HG03575 (cell line): ENCODE measurements around the gene RGS1.

Experiments
- ATAC-seq: cut with Tn5 transposase; IDR thresholded peaks from one replicate; pipeline ENCODE4 v1.9.1; 2021; ENCODE audit not compliant: unreplicated experiment, insufficient number of reproducible peaks, low FRiP score; ENCODE audit errors: extremely low read depth

RGS1 gene, protein sequence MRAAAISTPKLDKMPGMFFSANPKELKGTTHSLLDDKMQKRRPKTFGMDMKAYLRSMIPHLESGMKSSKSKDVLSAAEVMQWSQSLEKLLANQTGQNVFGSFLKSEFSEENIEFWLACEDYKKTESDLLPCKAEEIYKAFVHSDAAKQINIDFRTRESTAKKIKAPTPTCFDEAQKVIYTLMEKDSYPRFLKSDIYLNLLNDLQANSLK

DNA sequence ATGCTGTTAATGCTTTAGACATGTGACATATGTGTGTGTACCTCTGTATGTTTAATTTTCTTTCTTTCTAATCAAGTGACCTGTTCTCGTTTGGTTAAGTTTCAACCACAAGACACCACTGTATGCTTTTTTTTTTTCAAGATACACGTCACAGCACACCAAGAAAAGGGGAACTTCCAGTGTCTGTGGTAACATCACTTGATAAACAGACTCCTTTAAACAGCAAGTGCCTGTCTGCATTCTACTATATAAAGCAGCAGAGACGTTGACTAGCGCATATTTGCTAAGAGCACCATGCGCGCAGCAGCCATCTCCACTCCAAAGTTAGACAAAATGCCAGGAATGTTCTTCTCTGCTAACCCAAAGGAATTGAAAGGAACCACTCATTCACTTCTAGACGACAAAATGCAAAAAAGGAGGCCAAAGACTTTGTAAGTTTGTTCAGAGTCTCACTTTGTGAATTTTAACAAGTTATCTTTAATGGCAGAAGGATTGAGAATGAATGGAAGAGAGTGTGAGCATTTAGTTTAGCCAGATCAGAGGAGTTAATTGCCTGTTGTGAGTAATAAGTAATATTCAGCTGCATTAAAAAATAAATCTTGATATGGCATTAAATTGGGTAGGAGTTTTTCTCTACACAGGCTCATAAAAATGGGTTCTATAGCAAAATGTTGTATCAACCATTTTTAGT lies at the start of gene RGS1:
Gene RGS1, plus strand, starts transcription at position 275 of the 691 bp plus-strand sequence. Its CDS starts 20 bp downstream, at position 295.
- ATAC-seq: peak; percentile 77

DNA sequence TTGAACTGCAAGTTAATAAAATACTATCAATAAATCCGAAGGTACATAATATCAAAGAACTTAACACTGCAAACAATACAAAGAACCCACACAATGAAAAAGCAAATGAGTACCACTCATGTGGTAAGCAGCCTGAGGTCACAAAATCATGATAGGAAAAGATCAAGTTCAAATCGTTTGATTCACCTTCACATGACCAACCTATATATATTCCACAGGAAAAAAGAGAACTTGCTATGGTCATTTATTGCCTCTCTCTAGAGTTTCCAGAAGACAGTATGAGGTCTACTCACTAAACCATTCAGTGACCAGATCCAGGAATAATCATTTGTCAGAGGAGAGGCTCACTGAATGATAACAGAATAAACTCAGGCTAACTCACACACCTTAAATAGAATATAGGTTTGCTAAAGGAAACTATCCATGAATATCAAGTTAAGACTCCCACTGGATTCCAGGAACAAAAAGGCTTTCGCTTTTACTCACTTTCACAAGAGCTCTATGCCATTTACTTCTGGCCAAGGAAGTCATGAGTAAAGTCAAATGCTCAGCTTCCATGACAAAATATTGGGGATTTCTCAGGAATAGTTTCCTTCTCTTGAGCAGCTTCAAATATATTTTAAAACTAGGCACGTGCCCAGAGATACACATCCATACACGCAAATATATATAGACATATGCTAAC lies 48.3 kb upstream of the RGS1 start:
- ATAC-seq: no peak

DNA sequence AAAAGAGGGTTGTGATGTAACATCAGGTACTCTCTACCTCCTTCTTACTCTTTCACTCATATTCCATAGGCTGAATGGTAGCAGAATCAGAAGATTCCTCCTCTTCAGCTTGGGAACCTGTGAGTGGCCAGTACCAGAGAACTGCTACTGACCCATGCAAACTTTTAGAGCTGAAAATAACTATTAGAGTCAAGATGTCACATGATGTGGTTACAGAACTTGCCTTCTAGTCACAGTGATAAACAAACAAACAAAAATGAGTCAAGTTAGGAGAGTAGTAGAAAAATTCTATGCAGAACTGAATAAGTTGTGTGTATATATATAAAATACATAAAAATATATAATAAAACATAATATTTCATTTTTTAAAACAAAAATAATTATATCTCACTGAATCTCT lies 47.6 kb upstream of the RGS1 start:
- ATAC-seq: no peak

DNA sequence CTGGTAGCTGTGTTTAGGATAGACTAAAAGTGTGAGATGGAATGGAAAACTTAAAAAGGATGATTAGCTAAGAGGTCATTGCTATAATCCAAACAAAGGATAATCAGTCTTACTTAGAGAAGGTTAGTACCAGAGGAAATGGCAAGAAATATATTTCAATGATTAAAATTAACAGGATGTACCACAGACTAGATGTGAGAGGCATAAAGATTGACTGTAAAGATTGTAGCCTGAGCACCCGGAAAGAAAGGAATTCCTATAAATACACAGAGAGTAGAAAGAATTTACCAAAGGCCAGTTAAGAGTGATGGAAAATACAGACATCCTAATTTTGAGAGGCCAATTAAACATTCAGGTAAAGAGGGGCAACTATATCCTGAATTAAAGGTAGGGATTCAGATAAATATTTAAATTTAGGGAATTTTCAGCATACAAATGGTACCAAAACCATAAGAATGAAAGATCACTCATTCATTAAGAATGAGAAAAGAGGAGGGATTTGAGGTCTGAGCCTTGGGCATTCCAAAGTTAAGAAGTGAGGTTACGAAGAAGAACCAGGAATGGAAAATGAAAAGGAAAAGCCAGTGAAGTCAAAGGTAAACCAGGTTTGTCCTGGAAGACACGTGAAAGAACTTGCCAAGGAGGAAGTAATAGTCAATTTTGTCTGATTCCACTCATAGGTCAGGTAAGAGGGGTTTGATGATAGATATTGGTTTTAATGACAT lies 46.4 kb upstream of the RGS1 start:
- ATAC-seq: no peak

DNA sequence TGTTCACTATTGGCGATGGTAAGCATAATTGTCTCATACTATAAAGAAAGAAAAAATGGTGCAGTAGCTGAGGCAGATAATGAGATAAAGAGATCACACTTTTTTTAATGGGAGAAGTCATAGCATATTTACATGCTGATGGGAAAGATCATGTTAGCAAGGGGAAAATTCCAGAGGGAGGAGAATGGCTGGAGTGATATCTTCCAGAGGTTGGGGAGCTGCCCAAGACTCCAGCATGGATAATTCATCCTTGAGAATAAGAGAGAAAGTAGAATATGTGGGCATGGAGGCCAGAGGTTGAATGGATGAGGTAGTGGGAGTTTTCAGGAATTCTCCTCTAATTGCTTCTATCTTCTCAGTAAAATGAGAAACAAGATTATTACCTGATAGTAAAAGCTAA lies 45.8 kb upstream of the RGS1 start:
- ATAC-seq: no peak

DNA sequence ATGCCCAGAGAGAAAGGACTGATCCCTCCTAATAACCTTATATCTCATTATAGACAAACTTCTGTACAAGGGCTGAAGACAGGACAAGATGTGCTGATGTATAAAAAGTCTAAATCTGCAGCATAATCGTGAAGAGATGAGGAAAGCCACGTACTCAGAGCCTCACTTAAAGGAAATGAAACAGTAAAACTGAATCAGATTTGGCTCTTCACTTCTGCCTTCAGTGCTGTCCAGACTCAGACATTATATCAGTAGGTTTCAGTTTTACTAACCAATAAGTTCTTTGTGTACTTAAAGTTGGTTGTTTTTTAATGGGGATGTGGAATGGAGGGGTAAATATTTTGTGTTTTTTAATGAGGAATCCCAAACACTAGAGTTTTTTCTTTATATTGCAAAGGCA lies 45.3 kb upstream of the RGS1 start:
- peak; percentile 89 for ATAC-seq

DNA sequence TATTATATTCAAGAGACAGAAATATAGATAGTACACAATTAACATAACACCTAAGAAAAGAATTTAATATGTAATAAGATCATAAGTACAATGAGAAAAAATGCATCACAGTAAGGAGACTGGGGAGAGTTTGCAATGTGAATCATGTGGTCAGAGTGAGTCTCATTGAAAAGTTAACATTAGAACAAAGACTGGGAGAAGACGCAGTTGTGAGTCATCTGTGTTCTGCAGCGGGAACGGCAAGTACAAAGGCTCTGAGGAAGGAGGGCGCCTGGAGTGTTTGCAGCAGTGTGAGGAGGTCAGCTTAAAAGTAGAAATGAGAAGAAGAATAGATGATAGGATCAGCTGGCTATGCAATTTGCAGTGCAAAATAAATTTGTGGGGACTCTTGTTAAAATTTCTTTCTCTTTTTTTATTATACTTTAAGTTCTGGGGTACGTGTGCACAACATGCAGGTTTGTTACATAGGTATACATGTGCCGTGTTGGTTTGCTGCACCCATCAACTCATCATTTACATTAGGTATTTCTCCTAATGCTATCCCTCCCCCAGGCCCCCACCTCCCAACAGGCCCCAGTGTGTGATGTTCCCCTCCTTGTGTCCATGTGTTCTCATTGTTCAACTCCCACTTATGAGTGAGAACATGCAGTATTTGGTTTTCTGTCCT lies 44.4 kb upstream of the RGS1 start:
- ATAC-seq: peak; percentile 33

DNA sequence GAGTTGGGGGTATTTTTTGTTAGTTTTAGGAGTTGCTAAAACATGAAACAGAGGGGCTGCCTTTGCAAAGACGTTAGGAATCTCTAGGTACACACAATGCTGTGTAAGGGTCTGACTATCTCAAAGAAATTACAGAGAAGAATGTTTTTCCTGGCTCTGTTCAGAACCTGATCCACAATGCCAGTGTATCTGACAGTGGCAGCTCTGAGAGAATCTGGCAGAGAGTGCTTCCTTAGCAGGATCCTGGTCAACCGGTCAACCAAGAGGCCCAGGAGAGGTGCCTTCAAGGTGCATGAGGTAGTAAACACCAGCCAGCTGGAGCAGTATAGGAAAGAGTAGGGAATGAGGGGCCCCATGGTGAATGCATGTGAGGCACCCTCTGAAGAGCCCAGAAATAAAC lies 40.9 kb upstream of the RGS1 start:
- ATAC-seq: no peak

DNA sequence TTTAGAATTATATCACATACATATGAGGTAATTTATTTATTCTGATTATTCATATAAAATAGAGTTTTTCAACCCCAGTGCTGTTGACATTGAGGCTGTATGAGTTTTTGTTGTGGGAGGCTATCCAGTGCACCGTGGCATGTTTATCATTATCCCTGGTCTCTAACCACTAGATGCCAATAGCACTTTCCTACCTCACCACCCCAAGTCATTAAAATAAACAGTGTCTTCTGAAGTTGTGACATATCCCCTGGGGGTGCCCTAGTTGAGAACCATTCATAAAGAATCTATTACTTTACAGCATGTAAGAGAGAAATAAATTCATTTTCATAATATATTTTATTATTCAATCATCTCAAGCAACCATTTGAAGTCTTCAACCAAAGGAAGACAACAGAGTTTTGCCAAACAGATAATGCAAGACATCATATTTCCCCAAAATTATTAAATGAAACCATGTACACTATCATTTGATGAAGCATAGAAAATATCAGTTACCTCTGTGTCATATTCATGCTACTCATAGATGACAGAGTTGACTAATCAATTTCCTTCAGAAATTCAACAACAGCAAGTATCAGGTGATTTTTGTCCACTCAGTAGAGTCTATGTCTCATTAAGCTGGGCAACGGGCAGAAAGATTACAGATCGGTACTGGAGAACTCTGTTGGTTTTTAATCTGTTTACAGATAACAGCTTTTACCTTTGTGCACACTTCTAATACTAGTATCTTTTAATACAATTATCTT lies 39.5 kb upstream of the RGS1 start:
- ATAC-seq: no peak

DNA sequence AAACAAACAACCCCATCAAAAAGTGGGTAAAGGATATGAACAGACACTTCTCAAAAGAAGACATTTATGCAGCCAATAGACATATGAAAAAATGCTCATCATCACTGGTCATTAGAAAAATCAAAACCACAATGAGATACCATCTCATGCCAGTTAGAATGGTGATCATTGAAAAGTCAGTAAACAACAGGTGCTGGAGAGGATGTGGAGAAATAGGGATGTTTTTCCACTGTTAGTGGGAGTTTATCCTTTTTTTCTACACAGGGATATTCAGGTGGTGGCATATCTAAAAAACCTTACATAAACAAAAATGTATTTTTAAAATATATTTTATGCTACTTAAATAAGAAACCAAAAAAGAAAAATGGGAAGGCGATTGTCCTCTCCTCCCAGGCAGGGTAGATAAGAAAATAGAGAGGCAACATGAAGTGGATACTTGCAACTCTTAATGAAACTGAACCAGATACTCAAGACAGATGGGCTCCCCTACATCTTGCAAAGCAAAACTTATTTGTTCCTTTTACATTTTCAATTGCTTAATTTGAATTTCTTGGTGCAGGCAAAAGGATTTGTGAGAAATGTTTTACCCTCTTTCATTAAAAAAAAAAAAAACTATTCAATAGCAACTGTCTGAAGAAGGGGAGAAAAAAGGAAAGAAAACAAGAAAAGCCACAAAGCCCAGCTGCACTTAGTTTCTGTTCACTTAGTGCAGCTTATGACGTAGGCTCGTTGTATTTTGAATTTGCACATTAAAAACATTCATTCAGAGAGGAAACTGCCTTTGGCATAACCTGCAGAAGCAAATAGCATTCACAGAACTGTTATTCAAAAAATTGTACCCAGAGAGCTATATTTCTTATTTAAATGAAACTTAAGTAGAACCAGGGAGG lies 36.9 kb upstream of the RGS1 start:
- peak; percentile 85 for ATAC-seq

DNA sequence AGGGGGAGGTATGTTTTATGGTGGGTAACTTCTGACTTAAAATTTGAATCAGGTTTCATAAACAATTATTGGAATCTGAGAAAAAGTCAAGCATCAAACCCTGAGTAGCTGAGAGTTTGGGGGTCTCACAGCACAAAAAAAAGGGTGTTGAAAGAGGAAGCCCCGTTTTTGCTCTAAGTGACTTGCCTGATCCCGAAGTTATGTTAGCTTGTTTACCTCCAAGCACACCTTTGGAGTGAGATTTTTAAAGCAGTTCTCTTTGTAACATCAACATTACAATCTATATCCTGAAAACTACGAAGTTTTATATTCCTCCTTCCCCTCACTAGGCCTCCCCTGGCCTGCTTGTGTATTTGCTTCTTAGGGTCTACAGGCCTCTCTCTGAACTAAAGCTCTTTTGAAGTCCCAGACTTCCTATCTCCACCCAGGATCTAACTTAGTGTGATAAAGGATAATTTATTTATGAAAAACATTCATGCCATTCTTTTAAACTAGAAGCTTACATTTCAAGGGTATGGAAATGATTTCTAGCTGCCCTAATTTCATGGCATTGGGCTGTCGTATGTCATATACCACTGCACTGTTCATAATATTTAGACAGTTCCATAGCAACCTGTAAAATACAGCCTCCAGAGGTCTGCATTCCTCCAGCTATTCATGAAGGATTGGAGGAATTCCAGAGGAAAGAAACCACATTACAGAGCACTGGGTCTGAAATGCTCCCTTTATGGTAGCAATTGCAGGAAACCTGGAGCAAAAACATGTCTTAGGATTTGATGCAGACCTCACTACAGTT lies 36.1 kb upstream of the RGS1 start:
- no peak for ATAC-seq

DNA sequence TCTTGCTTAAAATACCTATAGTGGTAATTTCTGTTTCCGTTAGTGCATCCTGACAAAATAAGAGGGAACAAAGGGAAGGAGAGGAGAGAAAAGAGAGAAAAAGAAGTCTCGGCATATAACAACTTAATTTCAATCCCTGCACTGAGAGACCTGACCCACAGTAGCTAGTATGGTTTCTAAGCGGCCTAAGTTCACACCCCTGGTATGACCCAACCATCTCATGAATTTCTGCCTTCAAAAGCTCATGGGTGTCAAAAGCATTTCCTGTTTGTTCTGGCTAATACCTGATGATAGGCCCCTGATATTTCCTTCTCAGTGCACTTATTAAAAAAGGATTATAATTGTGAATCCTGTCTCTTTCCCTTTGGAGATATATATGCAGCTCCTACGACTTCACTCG lies 32.1 kb upstream of the RGS1 start:
- no peak for ATAC-seq

DNA sequence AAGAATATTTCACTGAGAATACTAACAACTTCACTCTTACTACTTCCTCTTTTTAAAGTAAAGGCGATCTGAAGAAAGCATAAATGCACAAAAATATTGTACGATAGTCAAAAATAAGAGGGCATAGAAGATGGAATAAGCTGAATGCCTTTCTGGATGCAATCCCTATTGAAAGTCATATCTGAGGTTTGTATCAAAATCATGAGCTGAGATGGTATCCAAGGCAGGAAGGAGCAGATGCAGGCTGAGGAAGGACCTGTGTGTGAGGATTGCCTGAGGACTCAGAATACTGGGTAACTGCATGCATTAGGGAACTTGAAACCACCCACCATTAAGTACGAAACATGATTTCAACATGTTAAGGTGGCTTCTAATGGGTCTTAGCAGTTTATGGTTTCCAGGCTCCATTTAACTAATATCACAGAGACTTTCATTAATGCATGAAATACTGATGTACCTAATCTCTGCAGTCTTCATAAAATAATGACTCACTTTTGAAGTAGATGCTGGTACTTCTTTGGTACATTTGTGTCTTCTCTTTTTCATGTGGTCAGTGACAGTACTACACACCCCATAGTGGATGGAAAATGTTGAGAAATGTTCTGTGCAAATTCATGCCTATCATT lies 29.6 kb upstream of the RGS1 start:
- ATAC-seq: peak; percentile 27

DNA sequence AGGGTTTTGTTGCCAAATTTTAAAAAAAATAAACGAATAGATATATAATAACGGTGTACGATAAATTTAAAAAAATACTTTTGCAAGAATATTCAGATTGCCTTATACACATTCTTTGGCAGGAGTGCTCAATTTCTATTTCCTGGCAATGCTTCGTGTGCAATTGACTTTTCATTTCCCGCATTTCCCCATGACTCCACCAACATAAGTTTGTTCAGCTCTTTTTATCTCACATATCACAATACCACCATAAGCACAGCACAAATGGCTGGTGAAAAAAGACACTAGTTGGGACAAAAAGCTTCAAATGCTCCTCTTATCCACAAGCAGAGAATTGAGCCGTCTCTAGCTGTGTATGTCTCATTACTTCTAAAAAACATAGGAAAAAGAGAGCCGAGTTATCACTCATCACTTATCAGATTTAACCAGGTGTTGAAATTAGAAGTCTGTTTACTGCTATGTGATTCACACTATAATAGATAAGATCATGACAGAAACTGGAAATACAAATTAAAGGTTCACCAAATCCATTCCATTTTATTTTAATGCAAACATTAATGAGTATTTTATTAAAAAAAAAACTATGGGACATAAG lies 28.9 kb upstream of the RGS1 start:
- no peak for ATAC-seq

DNA sequence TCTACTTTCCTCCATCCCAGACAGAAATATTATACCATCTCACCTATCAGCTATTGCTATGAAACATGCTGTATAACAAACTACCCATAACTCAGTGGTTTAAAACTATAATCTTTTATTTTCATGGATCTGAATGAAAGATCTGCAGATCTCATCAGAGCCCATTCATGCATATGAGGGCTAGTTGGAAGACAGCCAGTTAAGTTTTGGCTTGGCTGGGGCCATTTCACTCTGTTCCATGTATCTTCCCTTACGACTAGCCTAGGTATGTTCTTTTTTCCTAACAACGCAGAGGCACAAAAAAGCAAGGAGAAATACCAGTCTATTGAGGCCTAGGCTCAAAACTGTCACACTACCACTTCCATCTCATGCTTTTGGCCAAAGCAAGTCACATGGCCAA lies 28.1 kb upstream of the RGS1 start:
- no peak for ATAC-seq

DNA sequence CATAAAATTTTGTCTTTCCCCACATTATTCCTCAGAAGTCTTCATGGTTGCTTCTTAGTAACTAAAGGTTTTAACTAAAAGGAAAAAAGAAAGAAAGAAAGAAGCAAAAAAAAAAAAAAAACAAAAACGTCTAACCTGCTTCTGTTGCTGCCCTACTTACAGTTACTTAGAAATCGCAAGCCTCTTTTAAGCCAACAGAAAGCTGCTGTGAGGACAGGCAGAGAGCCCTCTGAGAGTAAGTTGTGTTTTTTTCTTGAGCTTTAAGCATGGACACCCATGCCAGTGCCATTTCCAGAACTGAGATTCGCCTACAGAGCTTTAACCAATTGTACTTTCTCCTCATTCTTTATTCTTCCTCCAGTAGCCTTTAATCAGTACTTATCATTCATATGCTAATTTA lies 25.6 kb upstream of the RGS1 start:
- no peak for ATAC-seq
